Right atrium auricular region (tissue), 2 donors: ENCODE results near the gene ASCL2. TPM values are rescaled to one million over a fixed set of nuclear protein-coding genes. Genes with fewer than 3 reads are reported as not detected.

Source experiments
- DNase-seq: peaks from one replicate; pipeline ENCODE4 v3.0.0-alpha.2; 2019; ENCODE audit warnings: low spot score
- H3K27ac ChIP-seq, 2 donors: fragments of 200-600 bp; sonication (generic); 1 replicate in 1 of 2; 2 replicates in 1 of 2; pipeline ENCODE4 v1.5.1; 2016 to 2019
- H3K27me3 ChIP-seq, 2 donors: fragments of 200-600 bp; sonication (generic); one replicate each; pipeline versions ENCODE4 v1.5.1 to v1.6.0; 2017 to 2019
- H3K36me3 ChIP-seq: fragments of 200-600 bp; sonication (generic); one replicate; pipeline ENCODE4 v1.5.1; 2016
- H3K4me1 ChIP-seq, 2 donors: fragments of 200-600 bp; sonication (generic); one replicate each; pipeline versions ENCODE4 v1.5.1 to v1.6.0; 2017 to 2019
- H3K4me3 ChIP-seq, 2 donors: fragments of 200-600 bp; sonication (generic); 1 replicate in 1 of 2; 2 replicates in 1 of 2; pipeline ENCODE4 v1.5.1; 2017 to 2019; ENCODE audit warnings: mild to moderate bottlenecking in 1 of 2, moderate library complexity in 1 of 2
- H3K9me3 ChIP-seq, 2 donors: fragments of 200-600 bp; sonication (generic); one replicate each; pipeline ENCODE4 v1.5.1; 2019
- CTCF ChIP-seq, 2 donors: fragments of 200-600 bp; sonication (generic); IDR thresholded peaks; one replicate each; pipeline ENCODE4 v1.5.1; 2019; ENCODE audit warnings: antibody characterized with exemption in 2 of 2
- total RNA-seq, 2 donors: library from RNA; depleted of rRNA; stranded (reverse); fragments of >200 nt; gene quantifications; one replicate each; pipeline ENCODE4 v1.1.0, GENCODE V29; 2016

The ASCL2 gene
- total RNA-seq, 2 donors from 2014 or later = 0.51 TPM; not detected in 1

- Histone ChIP-seq H3K27me3 (no peaks in the 10 kb centered on the region), H3K4me3 (peak overlapping the region in 1 of 2 donors; percentile 41), H3K9me3 (no peaks in the 10 kb centered on the region), H3K36me3 (no peaks in the 10 kb centered on the region), H3K4me1 (peaks cover 0 to 70% of the 10 kb centered on the region in 2 donors), H3K27ac (peak overlapping the region; percentile 83 to 87)
- peak; percentile 49 for DNase-seq
- TF ChIP-seq CTCF (IDR thresholded peaks at IDR 0.05) = no peak
Observed at GRCh38 chr11:2302896-2303626, 32.7 kb upstream of the ASCL2 start.

DNA sequence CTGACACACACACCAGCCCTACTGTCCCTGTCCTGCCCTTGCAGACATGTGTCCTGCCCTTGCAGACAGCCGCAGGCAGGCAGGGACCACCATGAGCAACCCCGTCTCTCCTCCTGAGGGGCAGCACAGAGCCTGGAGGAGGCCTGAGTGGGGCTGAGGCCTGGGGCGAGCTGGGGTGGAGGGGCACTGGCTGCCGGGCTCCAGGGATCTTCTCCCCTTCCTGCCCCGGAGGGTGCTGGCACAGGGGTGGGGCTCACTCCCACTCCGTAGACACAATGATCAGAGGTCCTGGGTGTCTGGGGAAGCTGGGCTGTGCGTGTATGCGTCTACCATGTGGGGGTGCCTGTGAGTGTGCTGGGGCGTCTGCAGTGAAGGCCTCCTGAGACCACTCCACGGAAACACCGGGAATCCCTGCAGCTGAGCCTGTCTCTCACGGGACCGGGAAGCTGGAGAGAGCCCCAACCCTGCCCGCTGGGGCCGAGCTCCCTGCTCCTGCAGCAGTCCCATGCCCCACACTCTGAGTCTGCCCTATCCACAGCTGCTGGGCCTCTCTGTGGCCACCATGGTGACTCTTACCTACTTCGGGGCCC, 32.0 kb upstream of the ASCL2 start:
- peaks cover 0 to 67% of the 10 kb centered on the region in 2 donors for H3K4me1 ChIP-seq
- TF ChIP-seq CTCF (IDR thresholded peaks at IDR 0.05) = no peak
- no peaks in the 10 kb centered on the region for H3K27me3 ChIP-seq
- no peaks in the 10 kb centered on the region for H3K9me3 ChIP-seq
- H3K27ac ChIP-seq = peak overlapping the region; percentile 83 to 87
- peak; percentile 59 for DNase-seq
- H3K36me3 ChIP-seq = no peaks in the 10 kb centered on the region
- H3K4me3 ChIP-seq = peak overlapping the region; percentile 13 to 41

DNA sequence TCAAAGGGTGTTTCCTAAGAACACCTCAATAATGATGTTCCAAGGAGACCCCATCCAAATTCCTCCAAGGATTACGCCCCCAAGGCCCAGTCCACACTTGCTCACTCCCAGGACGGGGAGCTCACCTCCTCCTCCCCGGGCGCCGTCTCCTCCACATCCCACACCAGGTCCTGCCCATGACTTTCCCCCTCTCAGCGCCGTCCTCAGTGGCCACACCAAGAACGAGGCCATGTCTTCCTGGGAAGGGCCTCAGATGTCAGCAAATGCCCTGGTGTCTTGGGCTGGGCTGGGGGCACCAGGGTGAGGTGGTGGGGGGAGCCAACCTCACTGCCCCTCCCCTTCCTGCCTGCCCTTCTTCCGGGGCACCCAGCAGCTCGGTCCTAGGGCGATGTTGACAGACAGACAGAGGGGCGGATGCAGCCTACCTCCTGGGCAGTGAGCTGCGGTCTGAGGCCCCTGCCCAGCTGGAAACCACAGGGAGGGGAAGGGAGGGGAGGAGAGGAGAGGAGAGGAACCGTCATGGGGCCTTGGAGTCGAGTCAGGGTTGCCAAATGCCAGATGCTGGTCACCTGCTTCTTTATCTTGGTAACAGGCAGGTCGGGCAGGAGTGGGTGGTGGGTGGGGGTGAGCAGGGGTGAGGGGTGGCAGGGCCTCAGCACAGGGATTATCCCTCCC, 31.4 kb upstream of the ASCL2 start, which contains the start of the genes C11orf21 and TSPAN32:
TSS of gene C11orf21 (minus strand) at position 288 of the 675 bp plus-strand sequence. CDS start at position 178, 110 bp downstream.
TSS of gene TSPAN32 (plus strand) at position 383 of the 675 bp plus-strand sequence. CDS start at position 520, 137 bp downstream.
- Histone ChIP-seq H3K4me1 (peaks cover 0 to 61% of the 10 kb centered on the region in 2 donors), H3K36me3 (no peaks in the 10 kb centered on the region), H3K27me3 (no peaks in the 10 kb centered on the region), H3K9me3 (no peaks in the 10 kb centered on the region), H3K4me3 (peak within 1 kb of the TSS; percentile 13 to 41), H3K27ac (peak within 1 kb of the TSS; percentile 83 to 87)
- DNase-seq = peak; percentile 59
- no peak for TF ChIP-seq CTCF (IDR thresholded peaks at IDR 0.05)

GRCh38 chr11:2300936-2301630, 30.7 kb upstream of the ASCL2 start:
- H3K36me3 ChIP-seq = no peaks in the 10 kb centered on the region
- no peak for TF ChIP-seq CTCF (IDR thresholded peaks at IDR 0.05)
- H3K27me3 ChIP-seq = no peaks in the 10 kb centered on the region
- peak overlapping the region; percentile 83 to 87 for H3K27ac ChIP-seq
- no peaks in the 10 kb centered on the region for H3K9me3 ChIP-seq
- peaks cover 0 to 54% of the 10 kb centered on the region in 2 donors for H3K4me1 ChIP-seq
- H3K4me3 ChIP-seq = peak overlapping the region in 1 of 2 donors; percentile 41
- DNase-seq = peak; percentile 38

DNA sequence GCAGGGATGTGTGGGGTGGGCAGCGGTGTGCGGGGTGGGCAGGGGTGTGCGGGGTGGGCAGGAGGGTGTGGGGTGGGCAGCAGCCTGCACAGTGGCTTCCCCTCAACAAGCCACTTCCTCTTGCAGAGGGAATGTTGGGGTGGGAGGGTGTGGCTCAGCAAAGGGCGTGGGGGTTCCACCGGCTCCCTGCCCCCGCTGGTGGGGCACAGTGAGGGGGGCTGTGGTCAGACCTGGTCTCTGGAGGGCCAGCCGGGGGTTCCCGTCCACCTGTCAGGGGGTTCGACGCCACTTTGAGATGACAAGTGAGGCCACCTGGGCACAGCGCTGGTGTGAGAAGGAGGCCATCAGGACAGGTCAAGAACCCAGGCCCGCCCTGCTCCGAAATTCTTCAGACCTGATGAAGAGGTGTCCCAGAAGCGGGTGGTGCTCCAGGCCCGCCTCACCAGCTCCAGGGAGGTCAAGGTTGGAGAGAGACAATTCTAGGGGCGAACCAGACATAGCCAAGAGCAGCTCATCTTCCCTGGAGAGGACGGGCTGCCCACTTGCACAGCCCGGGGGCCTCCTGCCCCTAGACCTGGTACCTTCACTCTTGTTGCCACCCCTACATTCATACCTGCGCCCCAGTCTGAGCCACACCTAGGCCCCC, 30.0 kb upstream of the ASCL2 start:
- H3K27me3 ChIP-seq = no peaks in the 10 kb centered on the region
- DNase-seq = peak; percentile 55
- H3K36me3 ChIP-seq = no peaks in the 10 kb centered on the region
- peaks cover 0 to 47% of the 10 kb centered on the region in 2 donors for H3K4me1 ChIP-seq
- H3K4me3 ChIP-seq = peak overlapping the region in 1 of 2 donors; percentile 41
- H3K9me3 ChIP-seq = no peaks in the 10 kb centered on the region
- TF ChIP-seq CTCF (IDR thresholded peaks at IDR 0.05) = no peak
- H3K27ac ChIP-seq = peak overlapping the region; percentile 83 to 87
